H1 (cell line): ENCODE results near the gene FAM53A. TPM values are rescaled to one million over a fixed set of nuclear protein-coding genes. Genes with fewer than 3 reads are reported as not detected.

Source experiments
- CTCF ChIA-PET: fragments of 300-600 bp; sonication (Branson Sonifier 250); formaldehyde crosslinking; loops from one replicate; lab custom pipeline; 2021; ENCODE audit not compliant: partially characterized antibody; lab: Charles Lee
- POLR2A ChIA-PET: fragments of 300-600 bp; sonication (Branson Sonifier 250); formaldehyde crosslinking; loops from one replicate; lab custom pipeline; 2021; ENCODE audit warnings: inconsistent platforms; ENCODE audit not compliant: partially characterized antibody; lab: Charles Lee
- DNase-seq, 2 experiments: peaks; one replicate each; pipeline versions ENCODE4 v3.0.0 to v3.0.0-alpha.2; 2010 to 2022; ENCODE audit warnings: low spot score in 2 of 2, low read depth in 1 of 2, mixed read lengths in 1 of 2
- FAIRE-seq: peaks from 2 replicates; lab custom pipeline; 2011; peaks lifted over from hg19 to GRCh38; lab: Jason Lieb, UNC
- H2AFZ ChIP-seq: 2 replicates; pipeline ENCODE4 v1.8.1; 2012; ENCODE audit warnings: low read length, inconsistent platforms
- H2AK5ac ChIP-seq: 2 replicates; pipeline ENCODE4 v1.6.1; 2013; ENCODE audit warnings: low read depth, low read length
- H2BK120ac ChIP-seq: replicated peaks from 2 replicates; pipeline ENCODE3; 2013; ENCODE audit warnings: low read depth, low read length, inconsistent platforms
- H2BK12ac ChIP-seq: 2 replicates; pipeline ENCODE4 v1.6.1; 2013; ENCODE audit warnings: low read depth, low read length
- H2BK15ac ChIP-seq: 2 replicates; pipeline ENCODE4 v1.6.1; 2013; ENCODE audit warnings: low read length
- H2BK20ac ChIP-seq: 2 replicates; pipeline ENCODE4 v1.6.1; 2013; ENCODE audit warnings: low read length
- H2BK5ac ChIP-seq: 2 replicates; pipeline ENCODE4 v1.6.1; 2013; ENCODE audit warnings: low read depth, low read length
- H3K14ac ChIP-seq: 2 replicates; pipeline ENCODE4 v1.6.1; 2013; ENCODE audit warnings: inconsistent platforms; ENCODE audit not compliant: insufficient read length
- H3K18ac ChIP-seq: 2 replicates; pipeline ENCODE4 v1.6.1; 2013; ENCODE audit warnings: low read length; ENCODE audit errors: extremely low read depth
- H3K23ac ChIP-seq: 2 replicates; pipeline ENCODE4 v1.6.1; 2013; ENCODE audit warnings: inconsistent platforms; ENCODE audit not compliant: insufficient read length
- H3K23me2 ChIP-seq: 2 replicates; pipeline ENCODE4 v1.6.1; 2013; ENCODE audit warnings: low read depth, low read length
- H3K27ac ChIP-seq: 2 replicates; pipeline ENCODE4 v1.6.1; 2011; ENCODE audit warnings: low read depth, low read length, inconsistent platforms
- H3K27me3 ChIP-seq, 4 experiments: replicated peaks in 1 of 4; 1 replicate in 1 of 4; 2 replicates in 3 of 4; pipeline versions ENCODE4 v1.6.1 to v1.8.1; 2011 to 2013; ENCODE audit warnings: low read length in 3 of 4, mild to moderate bottlenecking in 3 of 4, inconsistent platforms in 2 of 4, mixed read lengths in 2 of 4, moderate library complexity in 1 of 4; ENCODE audit not compliant: control insufficient read depth in 3 of 4, insufficient read depth in 3 of 4; ENCODE audit errors: extremely low read depth in 1 of 4
- H3K36me3 ChIP-seq, 4 experiments: 2 replicates each; pipeline versions ENCODE4 v1.6.1 to v1.8.1; 2011 to 2013; ENCODE audit warnings: mild to moderate bottlenecking in 4 of 4, low read length in 3 of 4, moderate library complexity in 2 of 4, control low read depth in 1 of 4, inconsistent platforms in 1 of 4; ENCODE audit not compliant: insufficient read depth in 4 of 4, control insufficient read depth in 2 of 4
- H3K4ac ChIP-seq: replicated peaks from 2 replicates; pipeline ENCODE3; 2013; ENCODE audit warnings: low read length, low read depth, mixed read lengths, inconsistent platforms; ENCODE audit not compliant: insufficient read length
- H3K4me1 ChIP-seq, 4 experiments: replicated peaks in 1 of 4; 1 replicate in 1 of 4; 2 replicates in 3 of 4; pipeline versions ENCODE4 v1.6.1 to v1.8.1; 2011 to 2013; ENCODE audit warnings: low read length in 3 of 4, inconsistent platforms in 2 of 4, mixed read lengths in 1 of 4; ENCODE audit not compliant: insufficient read depth in 4 of 4, control insufficient read depth in 3 of 4
- H3K4me2 ChIP-seq, 2 experiments: 2 replicates each; pipeline versions ENCODE4 v1.6.1 to v1.8.1; 2011 to 2013; ENCODE audit warnings: low read depth in 2 of 2, low read length in 2 of 2, control low read depth in 1 of 2, inconsistent platforms in 1 of 2, mild to moderate bottlenecking in 1 of 2; ENCODE audit not compliant: insufficient read depth in 1 of 2
- H3K4me3 ChIP-seq, 4 experiments: fragments of 200-600, 300-600 bp in 1 of 4; sonication (generic), shearing (Covaris generic), sonication (Bioruptor Twin) in 1 of 4; 2 replicates each; pipeline versions ENCODE4 v1.5.1 to v1.8.1; 2011 to 2016; ENCODE audit warnings: low read length in 4 of 4, low read depth in 3 of 4, control low read depth in 2 of 4, inconsistent platforms in 2 of 4, mild to moderate bottlenecking in 2 of 4, mixed read lengths in 1 of 4, moderate library complexity in 1 of 4; ENCODE audit not compliant: insufficient read depth in 2 of 4; ENCODE audit errors: extremely low read depth in 1 of 4
- H3K56ac ChIP-seq: replicated peaks from 2 replicates; pipeline ENCODE3; 2013; ENCODE audit warnings: low read depth, mild to moderate bottlenecking, mixed read lengths, low read length, inconsistent platforms; ENCODE audit not compliant: insufficient read length
- H3K79me1 ChIP-seq: 2 replicates; pipeline ENCODE4 v1.6.1; 2013; ENCODE audit warnings: low read depth, low read length, control low read depth
- H3K79me2 ChIP-seq, 2 experiments: 2 replicates each; pipeline versions ENCODE4 v1.6.1 to v1.8.1; 2012 to 2013; ENCODE audit warnings: low read length in 2 of 2, mild to moderate bottlenecking in 2 of 2, inconsistent platforms in 1 of 2; ENCODE audit not compliant: insufficient read depth in 2 of 2, control insufficient read depth in 1 of 2
- H3K9ac ChIP-seq, 4 experiments: replicated peaks in 1 of 4; 1 replicate in 1 of 4; 2 replicates in 3 of 4; pipeline versions ENCODE4 v1.6.1 to v1.8.1; 2011 to 2013; ENCODE audit warnings: low read depth in 3 of 4, low read length in 3 of 4, control low read depth in 2 of 4, mild to moderate bottlenecking in 2 of 4, moderate library complexity in 2 of 4, inconsistent platforms in 1 of 4; ENCODE audit errors: extremely low read depth in 1 of 4
- H3K9me3 ChIP-seq, 2 experiments: 2 replicates each; pipeline versions ENCODE4 v1.6.1 to v1.8.1; 2012 to 2013; ENCODE audit warnings: mild to moderate bottlenecking in 2 of 2, moderate library complexity in 2 of 2, control low read depth in 1 of 2, inconsistent platforms in 1 of 2, low read depth in 1 of 2, low read length in 1 of 2, mixed read lengths in 1 of 2; ENCODE audit not compliant: insufficient read depth in 2 of 2
- H4K20me1 ChIP-seq, 2 experiments: replicated peaks in 1 of 2; 2 replicates each; pipeline versions ENCODE3 to v1.8.1; 2011 to 2013; ENCODE audit warnings: inconsistent platforms in 2 of 2, low read length in 2 of 2, mild to moderate bottlenecking in 1 of 2; ENCODE audit not compliant: insufficient read depth in 2 of 2, control insufficient read depth in 1 of 2
- H4K5ac ChIP-seq: 2 replicates; pipeline ENCODE4 v1.6.1; 2013; ENCODE audit warnings: low read length, low read depth, mixed read lengths, inconsistent platforms; ENCODE audit not compliant: insufficient read length
- H4K8ac ChIP-seq: 2 replicates; pipeline ENCODE4 v1.8.0; 2013; ENCODE audit warnings: mild to moderate bottlenecking, moderate library complexity, low read length, inconsistent platforms; ENCODE audit not compliant: insufficient read depth; ENCODE audit errors: extremely low read depth
- H4K91ac ChIP-seq: replicated peaks from 2 replicates; pipeline ENCODE3; 2013; ENCODE audit warnings: low read length, mixed read lengths, inconsistent platforms; ENCODE audit not compliant: insufficient read length
- BACH1 ChIP-seq: IDR thresholded peaks from 2 replicates; pipeline ENCODE4 v1.6.1; 2012; ENCODE audit warnings: low read length, improper control_type of control experiment
- BCL11A ChIP-seq, 2 experiments: IDR thresholded peaks; one replicate each; pipeline ENCODE4 v1.6.1; 2011; ENCODE audit warnings: low read depth in 2 of 2, low read length in 2 of 2, mild to moderate bottlenecking in 2 of 2
- CEBPB ChIP-seq: IDR thresholded peaks from 2 replicates; pipeline ENCODE4 v1.6.1; 2012; ENCODE audit warnings: low read depth, low read length
- CHD2 ChIP-seq: IDR thresholded peaks from 2 replicates; pipeline ENCODE4 v1.6.1; 2012; ENCODE audit warnings: low read length, improper control_type of control experiment
- NRF1 ChIP-seq: IDR thresholded peaks from 2 replicates; pipeline ENCODE4 v1.6.1; 2011; ENCODE audit warnings: mild to moderate bottlenecking, low read depth, low read length, improper control_type of control experiment
- RNF2 ChIP-seq: fragments of 200-900, 300-1000 bp; sonication (generic); IDR thresholded peaks from 2 replicates; pipeline ENCODE4 v1.7.1; 2016; ENCODE audit warnings: borderline replicate concordance, low read depth, mild to moderate bottlenecking, antibody characterized with exemption, low read length; ENCODE audit not compliant: poor library complexity, severe bottlenecking; ENCODE audit errors: missing control alignments
- WGBS, 2 experiments: shearing (Covaris generic) in 1 of 2; methylation state at CpG; one replicate each; pipeline versions ENCODE4 v1.1.6 to v1.1.7; 2013 to 2015; ENCODE audit warnings: low lambda C conversion rate in 2 of 2, mixed read lengths in 2 of 2, inconsistent platforms in 1 of 2, low coverage in 1 of 2, missing lambda C conversion rate in 1 of 2; ENCODE audit not compliant: insufficient replicate concordance in 2 of 2, insufficient coverage in 1 of 2, insufficient read length in 1 of 2; ENCODE audit errors: extremely low coverage in 1 of 2, missing lambda C conversion rate in 1 of 2; 5-methylcytosine and 5-hydroxymethylcytosine counted together
- polyA plus RNA-seq, 7 experiments: library from polyadenylated mRNA; depleted of rRNA in 3 of 7; stranded (reverse) in 5 of 7; unstranded in 2 of 7; fragments of >200 nt in 5 of 7; fragments of 200-250 nt in 2 of 7; gene quantifications; 1 replicate in 5 of 7; 2 replicates in 1 of 7; 4 replicates in 1 of 7; pipeline versions ENCODE4 v1.2.1 to v1.2.3, GENCODE V29; 2011 to 2013; ENCODE audit warnings: missing spikeins in 2 of 7, mixed read lengths in 2 of 7
- total RNA-seq: library from RNA; stranded (reverse); fragmentation: NEBNext Ultra II Directional; extraction: Animal tissue kit (Norgen Biotek cat#: 25700); gene quantifications from 2 replicates; pipeline ENCODE4 v1.2.1, GENCODE V29; 2021
- TF ChIP-seq, protein P1 (sequence below), 3 experiments: IDR thresholded peaks; 1 replicate in 2 of 3; 2 replicates in 1 of 3; pipeline versions ENCODE4 v1.5.1 to v1.6.1; 2011; ENCODE audit warnings: low read length in 3 of 3, mild to moderate bottlenecking in 3 of 3, inconsistent platforms in 2 of 3, low read depth in 1 of 3, moderate library complexity in 1 of 3; ENCODE audit not compliant: insufficient read depth in 1 of 3; ENCODE audit errors: control extremely low read depth in 1 of 3
- TF ChIP-seq, protein P2 (sequence below): IDR thresholded peaks from 2 replicates; pipeline ENCODE4 v1.6.1; 2012; ENCODE audit warnings: low read length, inconsistent platforms

FAM53A gene
- total and polyA plus RNA-seq, 2 of the 8 experiments (the other 6 are each of a cell fraction or from before 2014, with no cell fraction given) = 1.9 to 2.0 TPM

DNA sequence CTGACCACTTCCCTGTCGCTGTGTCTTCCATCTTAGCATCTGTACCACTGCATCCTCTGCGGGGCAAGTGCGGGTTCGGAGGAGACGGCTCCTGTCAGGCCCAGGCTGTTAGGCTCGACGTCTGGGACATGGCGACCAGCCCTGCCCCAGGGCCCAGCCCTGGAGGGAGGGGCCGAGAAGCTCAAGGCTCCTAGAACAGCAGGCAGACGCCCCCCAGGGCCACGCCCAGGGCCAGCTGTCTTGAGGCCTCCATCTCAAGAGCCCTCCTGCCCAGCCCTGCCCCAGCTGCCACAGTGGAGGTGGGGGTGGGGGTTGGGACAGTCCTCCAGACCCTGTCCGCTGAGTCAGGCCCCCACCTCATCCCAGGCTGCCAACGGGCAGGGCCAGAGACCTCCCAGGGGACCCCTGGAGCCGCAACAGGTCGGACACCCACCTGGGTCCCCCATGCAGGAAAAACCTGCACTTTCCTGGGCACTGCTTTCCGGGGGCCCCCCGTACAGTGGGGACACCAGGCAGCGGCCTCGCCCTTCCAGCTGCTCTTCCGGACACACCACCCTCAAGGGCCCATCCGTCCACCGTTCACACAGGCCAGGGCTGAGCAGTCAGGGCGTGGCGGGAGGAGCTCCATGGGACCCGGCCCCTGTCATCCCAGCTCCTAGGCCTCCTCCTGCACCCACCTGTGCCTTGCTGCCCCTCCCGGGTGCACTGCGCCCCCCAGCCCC is 83.1 kb downstream of the FAM53A start:
- H2BK120ac ChIP-seq = no peak overlapping the region
- TF ChIP-seq CEBPB (no peak), CHD2 (no peak), BCL11A (IDR thresholded peaks at IDR 0.05; ENCODE audit: low read depth in 2 of 2, low read length in 2 of 2) (no peak), RNF2 (no peak), BACH1 (no peak), NRF1 (no peak)
- TF ChIP-seq, protein P1, sequence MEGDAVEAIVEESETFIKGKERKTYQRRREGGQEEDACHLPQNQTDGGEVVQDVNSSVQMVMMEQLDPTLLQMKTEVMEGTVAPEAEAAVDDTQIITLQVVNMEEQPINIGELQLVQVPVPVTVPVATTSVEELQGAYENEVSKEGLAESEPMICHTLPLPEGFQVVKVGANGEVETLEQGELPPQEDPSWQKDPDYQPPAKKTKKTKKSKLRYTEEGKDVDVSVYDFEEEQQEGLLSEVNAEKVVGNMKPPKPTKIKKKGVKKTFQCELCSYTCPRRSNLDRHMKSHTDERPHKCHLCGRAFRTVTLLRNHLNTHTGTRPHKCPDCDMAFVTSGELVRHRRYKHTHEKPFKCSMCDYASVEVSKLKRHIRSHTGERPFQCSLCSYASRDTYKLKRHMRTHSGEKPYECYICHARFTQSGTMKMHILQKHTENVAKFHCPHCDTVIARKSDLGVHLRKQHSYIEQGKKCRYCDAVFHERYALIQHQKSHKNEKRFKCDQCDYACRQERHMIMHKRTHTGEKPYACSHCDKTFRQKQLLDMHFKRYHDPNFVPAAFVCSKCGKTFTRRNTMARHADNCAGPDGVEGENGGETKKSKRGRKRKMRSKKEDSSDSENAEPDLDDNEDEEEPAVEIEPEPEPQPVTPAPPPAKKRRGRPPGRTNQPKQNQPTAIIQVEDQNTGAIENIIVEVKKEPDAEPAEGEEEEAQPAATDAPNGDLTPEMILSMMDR (IDR thresholded peaks at IDR 0.05; ENCODE audit: control extremely low read depth in 1 of 3, insufficient read depth in 1 of 3, low read depth in 1 of 3, low read length in 3 of 3) = no peak
- TF ChIP-seq, protein P2, sequence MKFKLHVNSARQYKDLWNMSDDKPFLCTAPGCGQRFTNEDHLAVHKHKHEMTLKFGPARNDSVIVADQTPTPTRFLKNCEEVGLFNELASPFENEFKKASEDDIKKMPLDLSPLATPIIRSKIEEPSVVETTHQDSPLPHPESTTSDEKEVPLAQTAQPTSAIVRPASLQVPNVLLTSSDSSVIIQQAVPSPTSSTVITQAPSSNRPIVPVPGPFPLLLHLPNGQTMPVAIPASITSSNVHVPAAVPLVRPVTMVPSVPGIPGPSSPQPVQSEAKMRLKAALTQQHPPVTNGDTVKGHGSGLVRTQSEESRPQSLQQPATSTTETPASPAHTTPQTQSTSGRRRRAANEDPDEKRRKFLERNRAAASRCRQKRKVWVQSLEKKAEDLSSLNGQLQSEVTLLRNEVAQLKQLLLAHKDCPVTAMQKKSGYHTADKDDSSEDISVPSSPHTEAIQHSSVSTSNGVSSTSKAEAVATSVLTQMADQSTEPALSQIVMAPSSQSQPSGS = no peak
- TF ChIP-seq, all 59 proteins: peak for 0
- H3K4me1 ChIP-seq = peaks cover 0 to 13% (median 7%) of the 10 kb centered on the region in 4 experiments; a peak in 5 of 7 replicates
- no peak overlapping the region for H4K91ac ChIP-seq
- H3K9ac ChIP-seq = no peak overlapping the region
- H3K4ac ChIP-seq = no peak overlapping the region
- 0 out of 2 replicates have a peak overlapping the region, but pooled peaks have one; percentile 60 for H2BK12ac ChIP-seq
- H3K9me3 ChIP-seq = no peaks in the 10 kb centered on the region
- H3K56ac ChIP-seq = no peak overlapping the region
- H4K5ac ChIP-seq = no peak overlapping the region
- H3K27me3 ChIP-seq = no peaks in the 10 kb centered on the region
- 91% methylated on average over 12 of the region's 27 CpGs; no CpG with 5 or more reads in 1 of the 2 experiments for WGBS, 2 experiments
- H3K36me3 ChIP-seq = no peaks in the 10 kb centered on the region
- no peak overlapping the region for H3K27ac ChIP-seq
- no peak overlapping the region for H2BK20ac ChIP-seq
- H2AFZ ChIP-seq = no peak overlapping the region
- H3K23ac ChIP-seq = no peak overlapping the region
- H4K20me1 ChIP-seq = no peaks in the 10 kb centered on the region
- H2BK15ac ChIP-seq = no peak overlapping the region
- FAIRE-seq (no peak), DNase-seq (no peak)
- ChIA-PET POLR2A (no interaction called here), CTCF (no interaction called here)
- no peaks in the 10 kb centered on the region; the same call in 1 of the 2 replicates for H3K23me2 ChIP-seq
- peak overlapping the region; percentile 79; the same call in 1 of the 2 replicates for H4K8ac ChIP-seq
- no peak overlapping the region for H3K4me2 ChIP-seq
- no peaks in the 10 kb centered on the region; the same call in 1 of the 2 replicates for H3K79me1 ChIP-seq
- no peak overlapping the region for H3K18ac ChIP-seq
- no peak overlapping the region for H3K14ac ChIP-seq
- H3K79me2 ChIP-seq = no peaks in the 10 kb centered on the region
- H2BK5ac ChIP-seq = no peak overlapping the region
- H2AK5ac ChIP-seq = no peak overlapping the region
- H3K4me3 ChIP-seq = no peak overlapping the region
